HepG2 (cell line): Measurements from ENCODE around the gene KCNQ1OT1. TPM values are rescaled to one million over a fixed set of nuclear protein-coding genes. Genes with fewer than 3 reads are reported as not detected.
A peak's percentile ranks its signal among the peaks of the same experiment; 100 is the strongest.

Source experiments
- AHDC1 ChIP-seq: sonication (generic); formaldehyde crosslinking; IDR thresholded peaks from 2 replicates; pipeline ENCODE4 v1.5.1; 2020; ENCODE audit warnings: mild to moderate bottlenecking, missing genetic modification reagents, borderline replicate concordance
- GATAD2A ChIP-seq: IDR thresholded peaks from 2 replicates; pipeline ENCODE4 v1.6.1; 2016
- GMEB2 ChIP-seq: IDR thresholded peaks from 2 replicates; pipeline ENCODE4 v1.6.1; 2016; ENCODE audit warnings: missing biosample characterization, missing genetic modification reagents, low read depth
- GTF2F1 ChIP-seq: fragments of 150-350 bp; IDR thresholded peaks from 2 replicates; pipeline ENCODE4 v1.6.1; 2014; ENCODE audit warnings: low read length
- RAD21 ChIP-seq: fragments of 450-650 bp; formaldehyde crosslinking; IDR thresholded peaks from 2 replicates; pipeline ENCODE4 v1.5.0; 2020; ENCODE audit warnings: mild to moderate bottlenecking
- SRSF1 ChIP-seq: fragments of 200-400 bp; formaldehyde crosslinking; optimal IDR thresholded peaks from 2 replicates; pipeline ENCODE3; 2017; ENCODE audit warnings: mild to moderate bottlenecking, low read depth, low read length, moderate library complexity
- TP53 ChIP-seq: sonication (generic); formaldehyde crosslinking; conservative IDR thresholded peaks from 2 replicates; pipeline ENCODE4 v1.4.0; 2020; ENCODE audit warnings: missing genetic modification reagents
- ZNF142 ChIP-seq: sonication (generic); formaldehyde crosslinking; IDR thresholded peaks from 2 replicates; pipeline ENCODE4 v1.4.0; 2020; ENCODE audit warnings: missing genetic modification reagents
- ZNF280D ChIP-seq: sonication (generic); formaldehyde crosslinking; IDR thresholded peaks from 2 replicates; pipeline ENCODE4 v1.5.1; 2020; ENCODE audit warnings: mild to moderate bottlenecking, missing genetic modification reagents
- ZNF333 ChIP-seq: sonication (generic); formaldehyde crosslinking; IDR thresholded peaks from 2 replicates; pipeline ENCODE4 v1.4.0; 2020; ENCODE audit warnings: mild to moderate bottlenecking, missing genetic modification reagents, borderline replicate concordance
- ZNF335 ChIP-seq: sonication (generic); formaldehyde crosslinking; IDR thresholded peaks from 2 replicates; pipeline ENCODE4 v1.4.0; 2020; ENCODE audit warnings: missing genetic modification reagents
- ZNF44 ChIP-seq: sonication (generic); formaldehyde crosslinking; IDR thresholded peaks from 2 replicates; pipeline ENCODE4 v1.5.1; 2020; ENCODE audit warnings: mild to moderate bottlenecking, missing genetic modification reagents
- polyA plus RNA-seq, 8 experiments: library from polyadenylated mRNA; depleted of rRNA in 3 of 8; stranded (reverse) in 7 of 8; unstranded in 1 of 8; fragments of >200 nt; fragmentation: Illumina TruSeq in 4 of 8; extraction: Trizol in 4 of 8; gene quantifications; 2 replicates each; pipeline versions ENCODE4 v1.2.1 to v1.2.3, GENCODE V29; 2011 to 2016; ENCODE audit warnings: low read depth in 4 of 8, missing spikeins in 1 of 8, mixed read lengths in 1 of 8; ENCODE audit not compliant: insufficient read depth in 1 of 8
- total RNA-seq, 5 experiments: library from RNA; depleted of rRNA; stranded (reverse); fragments of >200 nt; fragmentation: Illumina TruSeq; extraction: Trizol; gene quantifications; 2 replicates each; pipeline ENCODE4 v1.2.3, GENCODE V29; 2016; ENCODE audit warnings: low read depth in 1 of 5

Gene KCNQ1OT1
- total and polyA plus RNA-seq, 2 of the 13 experiments (the other 11 are each of a cell fraction or from before 2014, with no cell fraction given): 1.3 to 18.9 TPM

- TF ChIP-seq ZNF142 (CRISPR knock-in tag): no peak
- TF ChIP-seq AHDC1: no peak; the same call in 1 of the 2 replicates
- TF ChIP-seq ZNF280D: no peak
- peak; percentile 49; the same call in 1 of the 2 replicates for TF ChIP-seq ZNF333
- TF ChIP-seq GMEB2: no peak
- peak; percentile 27 for TF ChIP-seq SRSF1
- peak; percentile 37; the same call in 1 of the 2 replicates for TF ChIP-seq RAD21 (CRISPR knock-in tag)
- TF ChIP-seq GATAD2A (CRISPR knock-in tag): peak; percentile 86
- no peak for TF ChIP-seq TP53
- TF ChIP-seq ZNF44 (CRISPR knock-in tag): 0 out of 2 replicates have a peak, but pooled peaks have one; percentile 66
- TF ChIP-seq ZNF335 (CRISPR knock-in tag): no peak; the same call in 1 of the 2 replicates
- TF ChIP-seq GTF2F1: no peak; the same call in 1 of the 2 replicates
Measured at GRCh38 chr11:2730272-2731129, 30.7 kb upstream of the KCNQ1OT1 start (continued).
